Neuronal stem cell (in vitro differentiated cells): ENCODE measurements around the gene GABRB2.

Source experiments
- DNase-seq: peaks from one replicate; pipeline ENCODE4 v3.0.0-alpha.2; 2013; ENCODE audit warnings: low spot score
- H2AFZ ChIP-seq: one replicate; pipeline ENCODE4 v1.6.1; 2013; ENCODE audit warnings: mild to moderate bottlenecking, low read length, inconsistent platforms
- H2AK5ac ChIP-seq: 2 replicates; pipeline ENCODE4 v1.6.1; 2013; ENCODE audit warnings: low read depth, mild to moderate bottlenecking, inconsistent platforms, low read length, moderate library complexity, mixed read lengths
- H2BK120ac ChIP-seq: 2 replicates; pipeline ENCODE4 v1.6.1; 2013; ENCODE audit warnings: low read depth, mild to moderate bottlenecking, inconsistent platforms, low read length, moderate library complexity, mixed read lengths
- H2BK12ac ChIP-seq: one replicate; pipeline ENCODE4 v1.6.1; 2013; ENCODE audit warnings: low read length, inconsistent platforms
- H2BK15ac ChIP-seq: 2 replicates; pipeline ENCODE4 v1.6.1; 2013; ENCODE audit warnings: mild to moderate bottlenecking, low read length, inconsistent platforms, mixed read lengths
- H2BK5ac ChIP-seq: one replicate; pipeline ENCODE4 v1.6.1; 2013; ENCODE audit warnings: inconsistent platforms, mild to moderate bottlenecking, low read length, moderate library complexity
- H3K14ac ChIP-seq: one replicate; pipeline ENCODE4 v1.6.1; 2013; ENCODE audit warnings: low read length, inconsistent platforms
- H3K18ac ChIP-seq: 2 replicates; pipeline ENCODE4 v1.6.1; 2013; ENCODE audit warnings: low read length, inconsistent platforms
- H3K23ac ChIP-seq: 2 replicates; pipeline ENCODE4 v1.6.1; 2013; ENCODE audit warnings: low read depth, mild to moderate bottlenecking, mixed read lengths, low read length, inconsistent platforms; ENCODE audit not compliant: poor library complexity
- H3K27ac ChIP-seq: replicated peaks from 3 replicates; pipeline ENCODE4 v1.5.1; 2013; ENCODE audit warnings: low read length, inconsistent platforms
- H3K27me3 ChIP-seq, 3 experiments: 2 replicates each; pipeline ENCODE4 v1.6.1; 2013; ENCODE audit warnings: low read length in 3 of 3, mild to moderate bottlenecking in 2 of 3, inconsistent platforms in 1 of 3, low read depth in 1 of 3, mixed read lengths in 1 of 3, moderate library complexity in 1 of 3; ENCODE audit not compliant: control insufficient read depth in 3 of 3, insufficient read depth in 3 of 3
- H3K36me3 ChIP-seq, 2 donors: replicated peaks in 1 of 2; 2 replicates each; pipeline ENCODE4 v1.6.1; 2013; ENCODE audit warnings: low read length in 2 of 2; ENCODE audit not compliant: control insufficient read depth in 2 of 2, insufficient read depth in 2 of 2
- H3K4ac ChIP-seq: 2 replicates; pipeline ENCODE4 v1.6.1; 2013; ENCODE audit warnings: inconsistent platforms, mild to moderate bottlenecking, low read length, moderate library complexity
- H3K4me1 ChIP-seq, 2 donors: 1 replicate in 1 of 2; 2 replicates in 1 of 2; pipeline ENCODE4 v1.6.1; 2013; ENCODE audit warnings: low read length in 2 of 2, low read depth in 1 of 2; ENCODE audit not compliant: control insufficient read depth in 2 of 2, insufficient read depth in 1 of 2
- H3K4me2 ChIP-seq: one replicate; pipeline ENCODE4 v1.6.1; 2013; ENCODE audit warnings: mild to moderate bottlenecking, low read length, inconsistent platforms; ENCODE audit not compliant: insufficient read depth, poor library complexity, severe bottlenecking
- H3K4me3 ChIP-seq, 2 donors: 2 replicates each; pipeline ENCODE4 v1.5.1; 2013; ENCODE audit warnings: low read length in 2 of 2, mild to moderate bottlenecking in 2 of 2, inconsistent platforms in 1 of 2, moderate library complexity in 1 of 2
- H3K79me1 ChIP-seq: one replicate; pipeline ENCODE4 v1.6.1; 2013; ENCODE audit warnings: low read depth, mild to moderate bottlenecking, inconsistent platforms, low read length, moderate library complexity
- H3K9ac ChIP-seq: one replicate; pipeline ENCODE4 v1.6.1; 2013; ENCODE audit warnings: mild to moderate bottlenecking, low read depth, low read length, inconsistent platforms; ENCODE audit not compliant: poor library complexity
- H3K9me3 ChIP-seq, 2 donors: replicated peaks in 1 of 2; 2 replicates each; pipeline versions ENCODE3 to v1.6.1; 2013; ENCODE audit warnings: low read length in 2 of 2, mild to moderate bottlenecking in 2 of 2, inconsistent platforms in 1 of 2, low read depth in 1 of 2, mixed read lengths in 1 of 2, moderate library complexity in 1 of 2; ENCODE audit not compliant: control insufficient read depth in 2 of 2, insufficient read depth in 1 of 2
- H4K8ac ChIP-seq: one replicate; pipeline ENCODE4 v1.6.1; 2013; ENCODE audit warnings: low read depth, mild to moderate bottlenecking, inconsistent platforms, low read length, moderate library complexity
- H4K91ac ChIP-seq: one replicate; pipeline ENCODE4 v1.6.1; 2013; ENCODE audit warnings: low read length, low read depth, mild to moderate bottlenecking, inconsistent platforms; ENCODE audit not compliant: poor library complexity
- WGBS, 2 donors: extraction: QIAGEN DNeasy Blood & Tissue Kit; methylation state at CpG; one replicate each; pipeline ENCODE4 v1.1.7; 2013; ENCODE audit warnings: missing lambda C conversion rate in 2 of 2, mixed read lengths in 1 of 2; ENCODE audit not compliant: insufficient read length in 2 of 2, insufficient replicate concordance in 1 of 2; ENCODE audit errors: extremely low coverage in 2 of 2; 5-methylcytosine and 5-hydroxymethylcytosine counted together

The GABRB2 gene

GRCh38 chr5:161391724-161392123 is 154.8 kb downstream of the GABRB2 start:
- no peaks in the 10 kb centered on the region for H3K9me3 ChIP-seq
- no peak for DNase-seq
- H3K18ac ChIP-seq, result no peak overlapping the region
- H2BK120ac ChIP-seq, result no peak overlapping the region
- H4K91ac ChIP-seq, result no peak overlapping the region
- H2BK5ac ChIP-seq, result no peak overlapping the region
- no peak overlapping the region for H3K27ac ChIP-seq
- no peaks in the 10 kb centered on the region for H3K79me1 ChIP-seq
- no peak overlapping the region for H3K4me2 ChIP-seq
- H3K14ac ChIP-seq, result no peak overlapping the region
- H3K9ac ChIP-seq, result no peak overlapping the region
- H3K4me3 ChIP-seq, result no peak overlapping the region
- H3K36me3 ChIP-seq, result no peaks in the 10 kb centered on the region
- H2AK5ac ChIP-seq, result no peak overlapping the region
- H3K27me3 ChIP-seq, result no peaks in the 10 kb centered on the region
- no CpG with 5 or more reads among the region's 1 CpG for WGBS, 2 donors
- H2BK12ac ChIP-seq, result no peak overlapping the region
- no peak overlapping the region for H2BK15ac ChIP-seq
- no peak overlapping the region for H2AFZ ChIP-seq
- H4K8ac ChIP-seq, result no peak overlapping the region
- peaks cover 0 to 2% of the 10 kb centered on the region in 2 donors for H3K4me1 ChIP-seq
- H3K4ac ChIP-seq, result no peak overlapping the region
- no peak overlapping the region for H3K23ac ChIP-seq

GRCh38 chr5:161391016-161391415 is 155.5 kb downstream of the GABRB2 start:
- no peak for DNase-seq
- Histone ChIP-seq H3K9me3 (no peaks in the 10 kb centered on the region), H3K9ac (no peak overlapping the region), H3K23ac (no peak overlapping the region), H2BK12ac (no peak overlapping the region), H3K4me1 (peaks cover 0 to 2% of the 10 kb centered on the region in 2 donors), H3K4me2 (no peak overlapping the region), H3K27ac (no peak overlapping the region), H3K36me3 (no peaks in the 10 kb centered on the region), H4K8ac (no peak overlapping the region), H3K14ac (no peak overlapping the region), H3K4me3 (no peak overlapping the region), H3K4ac (no peak overlapping the region), H3K18ac (no peak overlapping the region), H2BK15ac (no peak overlapping the region), H2BK120ac (no peak overlapping the region), H2BK5ac (no peak overlapping the region), H2AFZ (no peak overlapping the region), H2AK5ac (no peak overlapping the region), H4K91ac (no peak overlapping the region), H3K27me3 (no peaks in the 10 kb centered on the region), H3K79me1 (no peaks in the 10 kb centered on the region)
- WGBS, 2 donors, result no CpG with 5 or more reads among the region's 1 CpG

- WGBS, 2 donors, result no CpG with 5 or more reads among the region's 2 CpGs
- Histone ChIP-seq H3K9me3 (no peaks in the 10 kb centered on the region), H3K18ac (no peak overlapping the region), H2AK5ac (no peak overlapping the region), H2BK120ac (no peak overlapping the region), H3K4ac (no peak overlapping the region), H2BK5ac (no peak overlapping the region), H4K91ac (no peak overlapping the region), H3K4me2 (no peak overlapping the region), H3K4me3 (no peak overlapping the region), H3K79me1 (no peaks in the 10 kb centered on the region), H3K23ac (no peak overlapping the region), H4K8ac (no peak overlapping the region), H3K27me3 (no peaks in the 10 kb centered on the region), H3K14ac (no peak overlapping the region), H2AFZ (no peak overlapping the region), H3K36me3 (no peaks in the 10 kb centered on the region), H2BK12ac (no peak overlapping the region), H3K27ac (no peak overlapping the region), H2BK15ac (no peak overlapping the region), H3K4me1 (peaks cover 0 to 2% of the 10 kb centered on the region in 2 donors), H3K9ac (no peak overlapping the region)
- DNase-seq, result no peak
Observed at GRCh38 chr5:161387121-161387520, 159.4 kb downstream of the GABRB2 start.

GRCh38 chr5:161385027-161385426 is 161.5 kb downstream of the GABRB2 start:
- Histone ChIP-seq H3K14ac (no peak overlapping the region), H2BK120ac (no peak overlapping the region), H3K4me1 (no peaks in the 10 kb centered on the region), H2BK15ac (no peak overlapping the region), H2BK5ac (no peak overlapping the region), H2BK12ac (no peak overlapping the region), H3K9me3 (no peaks in the 10 kb centered on the region), H3K4me3 (no peak overlapping the region), H3K27me3 (no peaks in the 10 kb centered on the region), H2AK5ac (no peak overlapping the region), H3K36me3 (no peaks in the 10 kb centered on the region), H4K8ac (no peak overlapping the region), H3K23ac (no peak overlapping the region), H3K27ac (no peak overlapping the region), H4K91ac (no peak overlapping the region), H2AFZ (peak overlapping the region; percentile 18), H3K18ac (no peak overlapping the region), H3K9ac (no peak overlapping the region), H3K79me1 (no peaks in the 10 kb centered on the region), H3K4me2 (no peak overlapping the region), H3K4ac (no peak overlapping the region)
- DNase-seq, result no peak
- WGBS, 2 donors, result no CpG with 5 or more reads among the region's 4 CpGs
